Measurements from ENCODE around the gene ALPK3.

Gene ALPK3

GRCh38 chr15:84816694-84817465 lies at the start of gene ALPK3:
Gene ALPK3, plus strand, starts transcription at chr15:84817356. Its CDS starts 97 bp downstream, at chr15:84817453.
- DNase-seq, result no peak

GRCh38 chr15:84772031-84772430 lies 45.1 kb upstream of the ALPK3 start:
- no peak for DNase-seq

- peak; percentile 60 to 63 for DNase-seq
Observed at GRCh38 chr15:84772467-84772866, 44.7 kb upstream of the ALPK3 start.

- peak in 1 of 2 experiments; percentile 12 for DNase-seq
Observed at GRCh38 chr15:84773716-84774115, 43.4 kb upstream of the ALPK3 start.

GRCh38 chr15:84775867-84776449 lies 41.2 kb upstream of the ALPK3 start:
- no peak for DNase-seq

- no peak for DNase-seq
Observed at GRCh38 chr15:84778194-84778593, 39.0 kb upstream of the ALPK3 start.

GRCh38 chr15:84780492-84780891 lies 36.7 kb upstream of the ALPK3 start:
- no peak for DNase-seq

GRCh38 chr15:84781495-84781894 lies 35.7 kb upstream of the ALPK3 start:
- no peak for DNase-seq

GRCh38 chr15:84782346-84782745 lies 34.8 kb upstream of the ALPK3 start:
- no peak for DNase-seq

- DNase-seq, result no peak
Observed at GRCh38 chr15:84783493-84784251, 33.5 kb upstream of the ALPK3 start.

- DNase-seq, result no peak
Observed at GRCh38 chr15:84784262-84784661, 32.9 kb upstream of the ALPK3 start.

- DNase-seq, result no peak
Observed at GRCh38 chr15:84785053-84785452, 32.1 kb upstream of the ALPK3 start.

- DNase-seq, result no peak
Observed at GRCh38 chr15:84788500-84788899, 28.7 kb upstream of the ALPK3 start.

- no peak for DNase-seq
Observed at GRCh38 chr15:84789762-84790161, 27.4 kb upstream of the ALPK3 start.

GRCh38 chr15:84790676-84791075 lies 26.5 kb upstream of the ALPK3 start:
- no peak for DNase-seq

- DNase-seq, result no peak
Observed at GRCh38 chr15:84791763-84792162, 25.4 kb upstream of the ALPK3 start.

- no peak for DNase-seq
Observed at GRCh38 chr15:84793431-84794161, 23.6 kb upstream of the ALPK3 start.

GRCh38 chr15:84794162-84794547 lies 23.0 kb upstream of the ALPK3 start:
- DNase-seq, result no peak

- no peak for DNase-seq
Observed at GRCh38 chr15:84795186-84795585, 22.0 kb upstream of the ALPK3 start.

GRCh38 chr15:84797212-84797611 lies 19.9 kb upstream of the ALPK3 start:
- no peak for DNase-seq

- no peak for DNase-seq
Observed at GRCh38 chr15:84797801-84798200, 19.4 kb upstream of the ALPK3 start.

- DNase-seq, result no peak
Observed at GRCh38 chr15:84798436-84798946, 18.7 kb upstream of the ALPK3 start.

Measured in AML-193 (cell line).